ENCODE measurements around the gene IKBIP.

The IKBIP gene

GRCh38 chr12:98644712-98645571 lies at the start of gene IKBIP, which contains the start of gene APAF1:
IKBIP (minus strand) TSS chr12:98644788; CDS start chr12:98644701, 87 bp downstream.
APAF1 (plus strand) TSS chr12:98645290; CDS start chr12:98648360, 3,070 bp downstream.
- Histone ChIP-seq H3K27ac (ENCODE audit: low read depth, low read length) (peak within 1 kb of the TSS; percentile 92), H3K4me1 (ENCODE audit: control insufficient read depth, insufficient read depth, low read length, unreplicated experiment) (peaks cover 9% of the 10 kb centered on the region), H3K27me3 (ENCODE audit: insufficient read depth, low read length) (no peaks in the 10 kb centered on the region), H3K36me3 (ENCODE audit: insufficient read depth, low read length) (peaks cover 13% of the 10 kb centered on the region; the same call in 1 of the 2 replicates), H3K4me3 (ENCODE audit: low read depth, low read length) (peak within 1 kb of the TSS; percentile 100), H3K79me2 (ENCODE audit: control insufficient read depth, insufficient read depth, low read length, unreplicated experiment) (peaks cover 79% of the 10 kb centered on the region), H2AFZ (ENCODE audit: low read length, unreplicated experiment) (peak within 1 kb of the TSS; percentile 95)

- Histone ChIP-seq H3K79me2 (ENCODE audit: control insufficient read depth, insufficient read depth, low read length, unreplicated experiment) (no peaks in the 10 kb centered on the region), H3K36me3 (ENCODE audit: insufficient read depth, low read length) (peaks cover 4% of the 10 kb centered on the region), H3K4me1 (ENCODE audit: control insufficient read depth, insufficient read depth, low read length, unreplicated experiment) (no peaks in the 10 kb centered on the region), H3K4me3 (ENCODE audit: low read depth, low read length) (no peak overlapping the region), H2AFZ (ENCODE audit: low read length, unreplicated experiment) (no peak overlapping the region), H3K27ac (ENCODE audit: low read depth, low read length) (no peak overlapping the region), H3K27me3 (ENCODE audit: insufficient read depth, low read length) (no peaks in the 10 kb centered on the region)
Measured at GRCh38 chr12:98691351-98691750, 46.8 kb upstream of the IKBIP start.

- Histone ChIP-seq H3K27me3 (ENCODE audit: insufficient read depth, low read length) (no peaks in the 10 kb centered on the region), H3K79me2 (ENCODE audit: control insufficient read depth, insufficient read depth, low read length, unreplicated experiment) (no peaks in the 10 kb centered on the region), H2AFZ (ENCODE audit: low read length, unreplicated experiment) (no peak overlapping the region), H3K36me3 (ENCODE audit: insufficient read depth, low read length) (peaks cover 8% of the 10 kb centered on the region), H3K4me1 (ENCODE audit: control insufficient read depth, insufficient read depth, low read length, unreplicated experiment) (no peaks in the 10 kb centered on the region), H3K27ac (ENCODE audit: low read depth, low read length) (no peak overlapping the region), H3K4me3 (ENCODE audit: low read depth, low read length) (no peak overlapping the region)
Measured at GRCh38 chr12:98686603-98687002, 42.0 kb upstream of the IKBIP start.

GRCh38 chr12:98684199-98684598 lies 39.6 kb upstream of the IKBIP start:
- Histone ChIP-seq H3K36me3 (ENCODE audit: insufficient read depth, low read length) (peaks cover 11% of the 10 kb centered on the region; the same call in 1 of the 2 replicates), H3K4me1 (ENCODE audit: control insufficient read depth, insufficient read depth, low read length, unreplicated experiment) (no peaks in the 10 kb centered on the region), H2AFZ (ENCODE audit: low read length, unreplicated experiment) (no peak overlapping the region), H3K27me3 (ENCODE audit: insufficient read depth, low read length) (no peaks in the 10 kb centered on the region), H3K4me3 (ENCODE audit: low read depth, low read length) (no peak overlapping the region), H3K27ac (ENCODE audit: low read depth, low read length) (no peak overlapping the region), H3K79me2 (ENCODE audit: control insufficient read depth, insufficient read depth, low read length, unreplicated experiment) (no peaks in the 10 kb centered on the region)

- Histone ChIP-seq H3K27me3 (ENCODE audit: insufficient read depth, low read length) (no peaks in the 10 kb centered on the region), H2AFZ (ENCODE audit: low read length, unreplicated experiment) (no peak overlapping the region), H3K4me1 (ENCODE audit: control insufficient read depth, insufficient read depth, low read length, unreplicated experiment) (no peaks in the 10 kb centered on the region), H3K36me3 (ENCODE audit: insufficient read depth, low read length) (peaks cover 11% of the 10 kb centered on the region; the same call in 1 of the 2 replicates), H3K79me2 (ENCODE audit: control insufficient read depth, insufficient read depth, low read length, unreplicated experiment) (no peaks in the 10 kb centered on the region), H3K4me3 (ENCODE audit: low read depth, low read length) (no peak overlapping the region), H3K27ac (ENCODE audit: low read depth, low read length) (no peak overlapping the region)
Measured at GRCh38 chr12:98679611-98680005, 35.0 kb upstream of the IKBIP start.

- Histone ChIP-seq H3K27me3 (ENCODE audit: insufficient read depth, low read length) (no peaks in the 10 kb centered on the region), H3K79me2 (ENCODE audit: control insufficient read depth, insufficient read depth, low read length, unreplicated experiment) (no peaks in the 10 kb centered on the region), H3K4me3 (ENCODE audit: low read depth, low read length) (no peak overlapping the region), H3K4me1 (ENCODE audit: control insufficient read depth, insufficient read depth, low read length, unreplicated experiment) (no peaks in the 10 kb centered on the region), H3K36me3 (ENCODE audit: insufficient read depth, low read length) (peaks cover 11% of the 10 kb centered on the region; the same call in 1 of the 2 replicates), H3K27ac (ENCODE audit: low read depth, low read length) (no peak overlapping the region), H2AFZ (ENCODE audit: low read length, unreplicated experiment) (no peak overlapping the region)
Measured at GRCh38 chr12:98678946-98679610, 34.5 kb upstream of the IKBIP start.

GRCh38 chr12:98678236-98678945 lies 33.8 kb upstream of the IKBIP start:
- H2AFZ ChIP-seq (ENCODE audit: low read length, unreplicated experiment), result no peak overlapping the region
- H3K36me3 ChIP-seq (ENCODE audit: insufficient read depth, low read length), result peaks cover 8% of the 10 kb centered on the region; the same call in 1 of the 2 replicates
- H3K79me2 ChIP-seq (ENCODE audit: control insufficient read depth, insufficient read depth, low read length, unreplicated experiment), result no peaks in the 10 kb centered on the region
- no peak overlapping the region for H3K27ac ChIP-seq (ENCODE audit: low read depth, low read length)
- H3K4me3 ChIP-seq (ENCODE audit: low read depth, low read length), result no peak overlapping the region
- no peaks in the 10 kb centered on the region for H3K4me1 ChIP-seq (ENCODE audit: control insufficient read depth, insufficient read depth, low read length, unreplicated experiment)
- no peaks in the 10 kb centered on the region for H3K27me3 ChIP-seq (ENCODE audit: insufficient read depth, low read length)

GRCh38 chr12:98674841-98675240 lies 30.3 kb upstream of the IKBIP start:
- Histone ChIP-seq H2AFZ (ENCODE audit: low read length, unreplicated experiment) (no peak overlapping the region), H3K36me3 (ENCODE audit: insufficient read depth, low read length) (no peaks in the 10 kb centered on the region; the same call in 1 of the 2 replicates)

GRCh38 chr12:98671459-98671858 lies 26.9 kb upstream of the IKBIP start:
- Histone ChIP-seq H3K27ac (ENCODE audit: low read depth, low read length) (no peak overlapping the region), H3K4me1 (ENCODE audit: control insufficient read depth, insufficient read depth, low read length, unreplicated experiment) (no peaks in the 10 kb centered on the region), H3K27me3 (ENCODE audit: insufficient read depth, low read length) (no peaks in the 10 kb centered on the region), H3K36me3 (ENCODE audit: insufficient read depth, low read length) (peaks cover 11% of the 10 kb centered on the region), H2AFZ (ENCODE audit: low read length, unreplicated experiment) (no peak overlapping the region), H3K79me2 (ENCODE audit: control insufficient read depth, insufficient read depth, low read length, unreplicated experiment) (no peaks in the 10 kb centered on the region), H3K4me3 (ENCODE audit: low read depth, low read length) (no peak overlapping the region)

More at GRCh38 chr12:98674841-98675240, 30.3 kb upstream of the IKBIP start:
- no peaks in the 10 kb centered on the region for H3K4me1 ChIP-seq (ENCODE audit: control insufficient read depth, insufficient read depth, low read length, unreplicated experiment)
- no peak overlapping the region for H3K27ac ChIP-seq (ENCODE audit: low read depth, low read length)
- no peaks in the 10 kb centered on the region for H3K79me2 ChIP-seq (ENCODE audit: control insufficient read depth, insufficient read depth, low read length, unreplicated experiment)
- no peaks in the 10 kb centered on the region for H3K27me3 ChIP-seq (ENCODE audit: insufficient read depth, low read length)
- no peak overlapping the region for H3K4me3 ChIP-seq (ENCODE audit: low read depth, low read length)

GRCh38 chr12:98669751-98670150 lies 25.2 kb upstream of the IKBIP start:
- Histone ChIP-seq H3K79me2 (ENCODE audit: control insufficient read depth, insufficient read depth, low read length, unreplicated experiment) (no peaks in the 10 kb centered on the region), H3K4me1 (ENCODE audit: control insufficient read depth, insufficient read depth, low read length, unreplicated experiment) (no peaks in the 10 kb centered on the region), H3K36me3 (ENCODE audit: insufficient read depth, low read length) (peaks cover 11% of the 10 kb centered on the region), H3K27me3 (ENCODE audit: insufficient read depth, low read length) (no peaks in the 10 kb centered on the region), H2AFZ (ENCODE audit: low read length, unreplicated experiment) (no peak overlapping the region), H3K4me3 (ENCODE audit: low read depth, low read length) (no peak overlapping the region), H3K27ac (ENCODE audit: low read depth, low read length) (no peak overlapping the region)
